ENCODE data around the gene SLC30A5. TPM values are rescaled to one million over a fixed set of nuclear protein-coding genes. Genes with fewer than 3 reads are reported as not detected.
"Not testable (repeated sequence)": the region's sequence is repeated elsewhere in the genome, so short reads cannot be mapped to it uniquely, and the experiment has no call there.

The SLC30A5 gene
- total and polyA plus RNA-seq, 9 of the 15 experiments (the other 6 are each of a cell fraction or from before 2014, with no cell fraction given), result 22.9 to 86.8 (median 62.5) TPM

GRCh38 chr5:69086206-69086605 is 7.6 kb upstream of the SLC30A5 start:
- H3K79me2 ChIP-seq (ENCODE audit: control insufficient read depth, insufficient read depth, low read length), result no peaks in the 10 kb centered on the region
- no peak overlapping the region for H3K27ac ChIP-seq (ENCODE audit: extremely low read depth, low read depth, low read length)
- no peak for TF ChIP-seq ZNF431 (CRISPR knock-in tag; IDR thresholded peaks at IDR 0.05)
- TF ChIP-seq ZNF175 (CRISPR knock-in tag; IDR thresholded peaks at IDR 0.05; ENCODE audit: low read depth), result no peak
- no peak for TF ChIP-seq OTX1 (CRISPR knock-in tag; IDR thresholded peaks at IDR 0.05)
- TF ChIP-seq THAP7 (CRISPR knock-in tag; IDR thresholded peaks at IDR 0.05), result no peak
- TF ChIP-seq RBM22 (IDR thresholded peaks at IDR 0.05; ENCODE audit: low read depth, low read length, poor library complexity, severe bottlenecking), result no peak
- no peak for TF ChIP-seq ZC3H8 (IDR thresholded peaks at IDR 0.05)
- H3K4me1 ChIP-seq (replicated peaks in 1 of 2; ENCODE audit: control insufficient read depth in 2 of 2, insufficient read depth in 2 of 2, low read length in 2 of 2), result peaks cover 0 to 20% of the 10 kb centered on the region in 2 experiments; a peak in 3 of 5 replicates
- no peaks in the 10 kb centered on the region for H3K36me3 ChIP-seq (ENCODE audit: control insufficient read depth, insufficient read depth, low read length)
- H3K9me1 ChIP-seq (ENCODE audit: control insufficient read depth, insufficient read depth, low read length), result no peaks in the 10 kb centered on the region
- in situ Hi-C loops (cut with MboI), result no loop called here
- intact Hi-C loops (cut with micrococcal nuclease), result no loop called here
- ChIA-PET CTCF (ENCODE audit: low intra/inter-chr PET ratio) (no interaction called here), POLR2A (no interaction called here)
- H3K9ac ChIP-seq (ENCODE audit: insufficient read depth in 1 of 2, low read depth in 2 of 2, low read length in 2 of 2), result no peak overlapping the region
- H2AFZ ChIP-seq (ENCODE audit: low read depth, low read length), result no peak overlapping the region
- no peaks in the 10 kb centered on the region; the same call in 1 of the 2 replicates for H3K9me3 ChIP-seq (replicated peaks; ENCODE audit: control insufficient read depth, insufficient read depth, low read depth, low read length)
- H3K4me3 ChIP-seq, result no peak overlapping the region
- no peak overlapping the region for H3K4me2 ChIP-seq (ENCODE audit: insufficient read depth, low read length)
- no peaks in the 10 kb centered on the region for H3K27me3 ChIP-seq (ENCODE audit: control insufficient read depth in 2 of 2, insufficient read depth in 2 of 2, low read length in 2 of 2)
- 82% methylated on average over 5 of the region's 5 CpGs for WGBS (ENCODE audit: insufficient coverage, low coverage, missing lambda C conversion rate)
- no TSS peak for BruUV-seq (replicated peaks)
- ATAC-seq (no peak), FAIRE-seq (no peak), DNase-seq (ENCODE audit: extremely low read depth in 1 of 4, low spot score in 3 of 4) (no peak)
- H4K20me1 ChIP-seq (replicated peaks; ENCODE audit: control insufficient read depth, insufficient read depth, low read length), result no peaks in the 10 kb centered on the region

- H3K9me3 ChIP-seq (replicated peaks; ENCODE audit: control insufficient read depth, insufficient read depth, low read depth, low read length); in situ Hi-C loops (cut with MboI); H3K27ac ChIP-seq (ENCODE audit: extremely low read depth, low read depth, low read length); intact Hi-C loops (cut with micrococcal nuclease); POLR2A ChIA-PET; FAIRE-seq; H3K27me3 ChIP-seq (ENCODE audit: control insufficient read depth in 2 of 2, insufficient read depth in 2 of 2, low read length in 2 of 2); BruUV-seq (replicated peaks); H3K4me2 ChIP-seq (ENCODE audit: insufficient read depth, low read length); H3K4me3 ChIP-seq; H4K20me1 ChIP-seq (replicated peaks; ENCODE audit: control insufficient read depth, insufficient read depth, low read length); CTCF ChIA-PET (ENCODE audit: low intra/inter-chr PET ratio); ATAC-seq; H3K9ac ChIP-seq (ENCODE audit: insufficient read depth in 1 of 2, low read depth in 2 of 2, low read length in 2 of 2); H2AFZ ChIP-seq (ENCODE audit: low read depth, low read length); DNase-seq (ENCODE audit: extremely low read depth in 1 of 4, low spot score in 3 of 4); H3K79me2 ChIP-seq (ENCODE audit: control insufficient read depth, insufficient read depth, low read length); H3K36me3 ChIP-seq (ENCODE audit: control insufficient read depth, insufficient read depth, low read length); H3K9me1 ChIP-seq (ENCODE audit: control insufficient read depth, insufficient read depth, low read length): not testable (repeated sequence)
- WGBS (ENCODE audit: insufficient coverage, low coverage, missing lambda C conversion rate), result 59% methylated on average over 6 of the region's 7 CpGs
- peaks cover 4 to 26% of the 10 kb centered on the region in 2 experiments; a peak in 3 of 5 replicates for H3K4me1 ChIP-seq (replicated peaks in 1 of 2; ENCODE audit: control insufficient read depth in 2 of 2, insufficient read depth in 2 of 2, low read length in 2 of 2)
- TF ChIP-seq TRIM28 (IDR thresholded peaks at IDR 0.05), result peak; percentile 78; the same call in 1 of the 2 replicates
Measured at GRCh38 chr5:69088006-69088405, 5.8 kb upstream of the SLC30A5 start.
